HepG2 (cell line): ENCODE data around the gene HDGF. TPM values are rescaled to one million over a fixed set of nuclear protein-coding genes. Genes with fewer than 3 reads are reported as not detected.
A peak's percentile ranks its signal among the peaks of the same experiment; 100 is the strongest.

ENCODE experiments used
- ARID4A ChIP-seq: sonication (generic); formaldehyde crosslinking; IDR thresholded peaks from 2 replicates; pipeline ENCODE4 v1.5.0; 2020; ENCODE audit warnings: mild to moderate bottlenecking, missing genetic modification reagents, borderline replicate concordance
- CREM ChIP-seq, 2 experiments: sonication (generic) in 1 of 2; formaldehyde crosslinking in 1 of 2; IDR thresholded peaks; 2 replicates each; pipeline versions ENCODE4 v1.4.0 to v1.6.1; 2016 to 2020; ENCODE audit warnings: antibody characterized with exemption in 1 of 2, mild to moderate bottlenecking in 1 of 2, missing genetic modification reagents in 1 of 2
- ELK4 ChIP-seq: sonication (generic); formaldehyde crosslinking; IDR thresholded peaks from 2 replicates; pipeline ENCODE4 v1.9.0; 2021; ENCODE audit warnings: missing genetic modification reagents, borderline replicate concordance
- EP300 ChIP-seq, 3 experiments: sonication (generic) in 1 of 3; formaldehyde crosslinking in 1 of 3; IDR thresholded peaks; 2 replicates each; pipeline versions ENCODE4 v1.5.1 to v1.6.1; 2011 to 2020; ENCODE audit warnings: low read depth in 2 of 3, low read length in 2 of 3, borderline replicate concordance in 1 of 3, improper control_type of control experiment in 1 of 3, mild to moderate bottlenecking in 1 of 3, missing genetic modification reagents in 1 of 3, moderate library complexity in 1 of 3
- HDAC2 ChIP-seq: sonication (generic); formaldehyde crosslinking; IDR thresholded peaks from 2 replicates; pipeline ENCODE4 v1.4.0; 2020; ENCODE audit warnings: missing genetic modification reagents
- HOMEZ ChIP-seq: IDR thresholded peaks from 2 replicates; pipeline ENCODE4 v1.6.1; 2016; ENCODE audit warnings: low read depth
- IKZF1 ChIP-seq: fragments of 450-650 bp; IDR thresholded peaks from 2 replicates; pipeline ENCODE4 v1.7.1; 2016
- KDM6A ChIP-seq: IDR thresholded peaks from 2 replicates; pipeline ENCODE4 v1.6.1; 2016; ENCODE audit warnings: low read depth
- MAZ ChIP-seq, 2 experiments: sonication (generic) in 1 of 2; formaldehyde crosslinking in 1 of 2; IDR thresholded peaks; 2 replicates each; pipeline versions ENCODE4 v1.5.0 to v1.6.1; 2012 to 2020; ENCODE audit warnings: low read depth in 2 of 2, mild to moderate bottlenecking in 2 of 2, borderline replicate concordance in 1 of 2, improper control_type of control experiment in 1 of 2, low read length in 1 of 2, missing genetic modification reagents in 1 of 2, moderate library complexity in 1 of 2
- PATZ1 ChIP-seq: sonication (generic); formaldehyde crosslinking; IDR thresholded peaks from 2 replicates; pipeline ENCODE4 v1.4.0; 2020; ENCODE audit warnings: missing genetic modification reagents
- SALL1 ChIP-seq: sonication (generic); formaldehyde crosslinking; IDR thresholded peaks from 2 replicates; pipeline ENCODE4 v1.8.0; 2022; ENCODE audit warnings: mild to moderate bottlenecking, missing genetic modification reagents
- SRF ChIP-seq: IDR thresholded peaks from 2 replicates; pipeline ENCODE4 v1.6.1; 2011; ENCODE audit warnings: mild to moderate bottlenecking, low read depth, low read length, moderate library complexity
- TBX2 ChIP-seq: sonication (generic); formaldehyde crosslinking; IDR thresholded peaks from 2 replicates; pipeline ENCODE4 v1.5.0; 2020; ENCODE audit warnings: missing genetic modification reagents, mild to moderate bottlenecking, borderline replicate concordance
- THAP8 ChIP-seq: sonication (generic); formaldehyde crosslinking; IDR thresholded peaks from 2 replicates; pipeline ENCODE4 v1.5.1; 2020; ENCODE audit warnings: missing genetic modification reagents, mild to moderate bottlenecking, borderline replicate concordance
- ZNF143 ChIP-seq: sonication (generic); formaldehyde crosslinking; IDR thresholded peaks from 2 replicates; pipeline ENCODE4 v1.4.0; 2020; ENCODE audit warnings: missing genetic modification reagents
- ZNF253 ChIP-seq: sonication (generic); formaldehyde crosslinking; IDR thresholded peaks from 2 replicates; pipeline ENCODE4 v1.8.0; 2022; ENCODE audit warnings: mild to moderate bottlenecking, missing genetic modification reagents, borderline replicate concordance
- polyA plus RNA-seq, 8 experiments: library from polyadenylated mRNA; depleted of rRNA in 3 of 8; stranded (reverse) in 7 of 8; unstranded in 1 of 8; fragments of >200 nt; fragmentation: Illumina TruSeq in 4 of 8; extraction: Trizol in 4 of 8; gene quantifications; 2 replicates each; pipeline versions ENCODE4 v1.2.1 to v1.2.3, GENCODE V29; 2011 to 2016; ENCODE audit warnings: low read depth in 4 of 8, missing spikeins in 1 of 8, mixed read lengths in 1 of 8; ENCODE audit not compliant: insufficient read depth in 1 of 8
- total RNA-seq, 5 experiments: library from RNA; depleted of rRNA; stranded (reverse); fragments of >200 nt; fragmentation: Illumina TruSeq; extraction: Trizol; gene quantifications; 2 replicates each; pipeline ENCODE4 v1.2.3, GENCODE V29; 2016; ENCODE audit warnings: low read depth in 1 of 5

HDGF gene
- total and polyA plus RNA-seq, 2 of the 13 experiments (the other 11 are each of a cell fraction or from before 2014, with no cell fraction given) = 156 to 196 TPM

GRCh38 chr1:156725683-156726280 lies 25.7 kb downstream of the HDGF start (continued):
- TF ChIP-seq IKZF1 (no peak), ZNF143 (CRISPR knock-in tag) (peak; percentile 82), EP300 (IDR thresholded peaks at IDR 0.05; ENCODE audit: low read depth in 2 of 2, low read length in 2 of 2) (no peak), EP300 (CRISPR knock-in tag; IDR thresholded peaks at IDR 0.05; ENCODE audit: borderline replicate concordance) (no peak), HDAC2 (0 out of 2 replicates have a peak, but pooled peaks have one; percentile 31), ELK4 (CRISPR knock-in tag) (no peak), PATZ1 (CRISPR knock-in tag) (peak; percentile 53), SALL1 (peak; percentile 64; the same call in 1 of the 2 replicates), MAZ (IDR thresholded peaks at IDR 0.05; ENCODE audit: borderline replicate concordance, low read depth, low read length) (peak; percentile 72), MAZ (CRISPR knock-in tag; IDR thresholded peaks at IDR 0.05; ENCODE audit: low read depth) (0 out of 2 replicates have a peak, but pooled peaks have one; percentile 46), CREM (IDR thresholded peaks at IDR 0.05) (peak; percentile 24; the same call in 1 of the 2 replicates), CREM (CRISPR knock-in tag; IDR thresholded peaks at IDR 0.05) (no peak), TBX2 (CRISPR knock-in tag) (0 out of 2 replicates have a peak, but pooled peaks have one; percentile 19), HOMEZ (CRISPR knock-in tag) (peak; percentile 61; the same call in 1 of the 2 replicates), ZNF253 (no peak), THAP8 (CRISPR knock-in tag) (no peak; the same call in 1 of the 2 replicates), KDM6A (CRISPR knock-in tag) (no peak), ARID4A (CRISPR knock-in tag) (peak; percentile 55; the same call in 1 of the 2 replicates), SRF (peak; percentile 67; the same call in 1 of the 2 replicates)
